ENCODE results near the gene STKLD1. TPM values are rescaled to one million over a fixed set of nuclear protein-coding genes. Genes with fewer than 3 reads are reported as not detected.
"Not testable (repeated sequence)": the region's sequence is repeated elsewhere in the genome, so short reads cannot be mapped to it uniquely, and the experiment has no call there.

STKLD1 gene
- total RNA-seq, 1 experiment from 2014 or later, result 0.94 TPM

DNA sequence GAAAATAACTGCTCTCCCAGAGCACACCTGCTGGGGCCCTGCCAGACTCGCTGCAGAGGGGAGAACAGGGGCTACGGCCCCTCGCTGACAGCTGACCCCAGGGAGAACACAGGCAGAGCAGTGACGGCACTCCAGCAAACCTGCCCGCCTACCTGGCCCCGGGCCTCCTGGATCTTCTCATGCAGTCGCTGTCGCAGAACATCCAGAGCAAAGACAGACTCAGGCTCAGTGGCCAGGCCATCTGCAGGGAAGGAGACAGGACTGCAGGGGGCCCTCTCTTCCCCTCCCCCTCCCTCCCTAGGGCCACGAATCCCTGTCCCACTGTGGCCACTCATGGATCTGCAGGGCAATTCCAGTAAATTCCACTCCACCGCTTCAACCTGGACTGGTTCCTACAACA, 42.6 kb upstream of the STKLD1 start:
- no TSS peak for BruUV-seq (replicated peaks)
- H3K9me3 Mint-ChIP-seq (ENCODE audit: low read depth, unreplicated experiment), result peaks cover 4% of the 10 kb centered on the region
- TF ChIP-seq CTCF (IDR thresholded peaks at IDR 0.05; ENCODE audit: unreplicated experiment), result no peak
- peaks cover 56% of the 10 kb centered on the region for H3K36me3 Mint-ChIP-seq (ENCODE audit: insufficient read depth, unreplicated experiment)
- intact Hi-C loops (cut with micrococcal nuclease; ENCODE audit: unreplicated experiment), result no loop called here
- no peak for DNase-seq
- no peak overlapping the region for H3K4me3 Mint-ChIP-seq (ENCODE audit: low read depth, unreplicated experiment)
- H3K27ac Mint-ChIP-seq (ENCODE audit: unreplicated experiment), result no peak overlapping the region
- H3K4me1 Mint-ChIP-seq (ENCODE audit: low read depth, unreplicated experiment), result peaks cover 33% of the 10 kb centered on the region
- CTCF ChIA-PET, result no interaction called here
- no peaks in the 10 kb centered on the region for H3K27me3 Mint-ChIP-seq (ENCODE audit: unreplicated experiment)

- Mint-ChIP-seq H3K36me3 (ENCODE audit: insufficient read depth, unreplicated experiment) (peaks cover 52% of the 10 kb centered on the region), H3K27ac (ENCODE audit: unreplicated experiment) (no peak overlapping the region), H3K9me3 (ENCODE audit: low read depth, unreplicated experiment) (no peaks in the 10 kb centered on the region), H3K4me3 (ENCODE audit: low read depth, unreplicated experiment) (peak overlapping the region; percentile 90), H3K4me1 (ENCODE audit: low read depth, unreplicated experiment) (peaks cover 27% of the 10 kb centered on the region), H3K27me3 (ENCODE audit: unreplicated experiment) (no peaks in the 10 kb centered on the region)
- intact Hi-C loops (cut with micrococcal nuclease; ENCODE audit: unreplicated experiment), result no loop called here
- DNase-seq, result no peak
- no peak for TF ChIP-seq CTCF (IDR thresholded peaks at IDR 0.05; ENCODE audit: unreplicated experiment)
- no TSS peak for BruUV-seq (replicated peaks)
- CTCF ChIA-PET, result interaction anchor here (0.5 to 1.3 kb wide), 2 partner anchors 92 to 146 kb away, joined by 4 read pairs; no protein-coding TSS in a partner anchor
These were observed 42.0 kb upstream of the STKLD1 start for GRCh38 chr9:133334161-133334560.

DNA sequence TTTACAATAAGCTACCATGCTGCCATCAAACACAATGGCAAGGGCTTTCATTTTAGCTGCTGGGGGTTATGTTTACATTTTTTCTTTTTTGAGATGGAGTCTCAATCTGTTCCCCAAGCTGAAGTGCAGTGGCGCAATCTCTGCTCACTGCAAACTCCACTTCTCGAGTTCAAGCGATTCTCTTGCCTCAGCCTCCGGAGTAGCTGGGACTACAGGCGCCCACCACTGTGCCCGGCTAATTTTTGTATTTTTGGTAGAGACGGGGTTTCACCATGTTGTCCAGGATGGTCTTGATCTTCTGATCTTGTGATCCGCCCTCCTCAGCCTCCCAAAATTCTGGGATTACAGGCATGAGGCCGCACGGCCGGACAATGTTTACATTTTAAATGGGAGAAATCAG, 41.3 kb upstream of the STKLD1 start:
- intact Hi-C loops (cut with micrococcal nuclease; ENCODE audit: unreplicated experiment), result not testable (repeated sequence)
- CTCF ChIA-PET, result interaction anchor here (0.5 to 1.3 kb wide), 2 partner anchors 92 to 147 kb away, joined by 4 read pairs; no protein-coding TSS in a partner anchor

DNA sequence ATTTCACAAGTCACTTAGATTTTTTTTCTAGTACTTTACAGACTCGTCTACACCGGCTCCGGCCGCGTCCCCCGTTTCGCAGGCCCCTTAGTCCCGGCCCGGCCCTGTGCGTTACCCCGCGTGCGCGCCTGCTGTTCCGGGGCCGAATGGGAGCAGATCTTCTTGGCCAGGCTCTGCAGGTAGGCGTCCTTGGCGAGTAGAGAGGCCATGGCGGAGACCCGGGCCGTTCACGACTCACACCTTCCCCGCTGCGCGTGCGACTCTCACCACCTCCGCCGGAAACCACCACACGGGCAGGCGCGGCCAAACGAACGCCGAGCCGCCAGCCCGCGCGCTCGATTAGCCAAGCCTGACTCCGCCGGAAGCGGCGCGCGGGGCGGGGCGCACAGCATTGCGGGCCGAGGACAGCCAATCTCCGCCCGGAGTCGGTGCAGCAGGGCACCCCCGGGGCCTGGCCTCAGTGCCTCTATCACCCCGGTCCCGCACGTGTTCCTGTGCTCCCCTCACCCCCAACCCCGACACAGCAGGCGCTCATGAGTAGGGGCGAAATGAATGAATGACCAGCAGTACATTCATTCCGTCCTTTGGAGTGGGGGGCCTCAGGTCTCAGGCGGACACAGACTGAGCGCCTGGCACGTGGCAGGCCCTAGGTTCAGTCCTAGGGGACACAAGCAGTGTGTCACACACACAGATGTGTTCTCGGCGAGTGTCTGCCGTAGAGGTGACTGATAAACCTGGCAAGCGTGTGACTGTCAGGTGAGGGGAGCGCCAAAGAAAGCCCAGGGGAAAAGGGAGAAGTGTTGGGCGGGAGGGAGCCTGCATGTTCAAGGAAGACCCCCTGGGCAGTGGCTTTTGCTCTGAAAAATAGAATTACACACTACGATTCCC, 40.0 kb upstream of the STKLD1 start, which contains the start of gene SURF6:
Gene SURF6, minus strand, starts transcription at position 265 of the 888 bp plus-strand sequence. Its CDS starts 56 bp downstream, at position 209.
- peak; percentile 89 for DNase-seq
- Mint-ChIP-seq H3K27me3 (ENCODE audit: unreplicated experiment) (no peaks in the 10 kb centered on the region), H3K4me1 (ENCODE audit: low read depth, unreplicated experiment) (peaks cover 13% of the 10 kb centered on the region), H3K9me3 (ENCODE audit: low read depth, unreplicated experiment) (no peaks in the 10 kb centered on the region), H3K4me3 (ENCODE audit: low read depth, unreplicated experiment) (peak within 1 kb of the TSS; percentile 90), H3K27ac (ENCODE audit: unreplicated experiment) (peak within 1 kb of the TSS; percentile 80), H3K36me3 (ENCODE audit: insufficient read depth, unreplicated experiment) (peaks cover 45% of the 10 kb centered on the region)
- CTCF ChIA-PET, result interaction anchor here (0.6 to 0.7 kb wide), 2 partner anchors 67 to 124 kb away, joined by 3 to 4 read pairs; partner anchors contain the start of gene CACFD1
- intact Hi-C loops (cut with micrococcal nuclease; ENCODE audit: unreplicated experiment), result no loop called here
- TF ChIP-seq CTCF (IDR thresholded peaks at IDR 0.05; ENCODE audit: unreplicated experiment), result no peak
- BruUV-seq (replicated peaks), result no TSS peak

More for the DNA sequence above, 41.3 kb upstream of the STKLD1 start:
- not testable (repeated sequence) for BruUV-seq (replicated peaks); DNase-seq; H3K27me3 Mint-ChIP-seq (ENCODE audit: unreplicated experiment); H3K9me3 Mint-ChIP-seq (ENCODE audit: low read depth, unreplicated experiment)
- peak overlapping the region; percentile 90 for H3K4me3 Mint-ChIP-seq (ENCODE audit: low read depth, unreplicated experiment)
- peaks cover 20% of the 10 kb centered on the region for H3K4me1 Mint-ChIP-seq (ENCODE audit: low read depth, unreplicated experiment)
- H3K36me3 Mint-ChIP-seq (ENCODE audit: insufficient read depth, unreplicated experiment), result peaks cover 52% of the 10 kb centered on the region
- H3K27ac Mint-ChIP-seq (ENCODE audit: unreplicated experiment), result peak overlapping the region; percentile 80

Data from Calu3 (cell line).